Fibroblast of mammary gland (primary cell): ENCODE results near the gene NRSN1.

ENCODE experiments used
- DNase-seq: peaks from one replicate; pipeline ENCODE4 v3.0.0-alpha.2; 2010; ENCODE audit warnings: low read depth
- H3K4me3 ChIP-seq: 2 replicates; pipeline ENCODE4 v1.5.1; 2011; ENCODE audit warnings: low read depth, mild to moderate bottlenecking, low read length, moderate library complexity; ENCODE audit not compliant: control insufficient read depth
- CTCF ChIP-seq: conservative IDR thresholded peaks from 2 replicates; pipeline ENCODE4 v1.5.1; 2011; ENCODE audit warnings: low read depth, low read length, inconsistent platforms; ENCODE audit not compliant: control insufficient read depth, insufficient read depth

NRSN1 gene

DNA sequence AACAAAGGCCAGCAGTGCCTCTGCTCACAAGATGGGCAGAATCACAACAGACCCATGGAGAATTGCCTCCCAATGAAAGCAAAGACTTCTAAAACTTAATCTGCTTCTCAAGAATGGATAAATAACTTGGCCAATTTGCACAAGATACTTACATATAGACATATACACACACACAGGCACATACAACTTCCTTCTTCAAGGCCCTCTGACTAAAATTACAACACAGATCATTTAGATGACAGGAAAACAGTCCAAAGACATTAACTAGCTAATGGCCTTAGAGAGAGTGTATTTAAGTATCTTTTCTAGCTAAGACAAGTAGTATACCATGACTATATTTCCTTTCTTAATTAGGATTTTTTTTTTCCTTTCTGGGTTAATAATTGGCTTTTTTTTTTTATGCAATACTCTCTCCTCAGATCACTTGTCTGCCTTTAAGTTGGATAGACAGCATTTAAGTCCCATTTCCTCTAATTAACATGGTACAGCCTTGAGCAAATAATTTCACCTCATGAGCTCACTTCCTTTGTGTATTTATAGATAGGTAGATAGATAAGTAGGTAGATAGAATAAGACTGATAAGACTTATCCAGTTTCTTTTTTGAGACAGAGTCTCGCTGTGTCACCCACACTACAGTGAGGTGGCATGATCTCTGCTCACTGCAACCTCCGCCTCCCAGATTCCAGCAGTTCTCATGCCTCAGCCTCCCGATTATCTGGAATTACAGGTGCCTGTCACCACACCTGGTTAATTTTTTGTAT is 70.0 kb downstream of the NRSN1 start:
- no peak overlapping the region for H3K4me3 ChIP-seq
- no peak for DNase-seq
- TF ChIP-seq CTCF = no peak
